RWPE2 (cell line): Measurements from ENCODE around the gene CLIC4.
A peak's percentile ranks its signal among the peaks of the same experiment; 100 is the strongest.

Experiments used
- ATAC-seq: fragments of 200-7000 bp; cut with Tn5 transposase; 3 replicates; pipeline ENCODE4 v1.9.1; 2021; ENCODE audit warnings: low read depth
- DNase-seq: peaks from one replicate; pipeline ENCODE4 v3.0.0-alpha.2; 2020; ENCODE audit warnings: low spot score
- H3K27ac ChIP-seq: fragments of 450-650 bp; 2 replicates; pipeline ENCODE4 v1.5.1; 2017; ENCODE audit warnings: mild to moderate bottlenecking; ENCODE audit not compliant: poor library complexity, severe bottlenecking
- H3K27me3 ChIP-seq: fragments of 250-450 bp; sonication (Bioruptor Pico); 2 replicates; pipeline ENCODE4 v1.5.1; 2021; ENCODE audit warnings: mild to moderate bottlenecking, moderate library complexity; ENCODE audit not compliant: insufficient read depth, poor library complexity, severe bottlenecking
- H3K36me3 ChIP-seq: fragments of 250-450 bp; sonication (Bioruptor Pico); 2 replicates; pipeline ENCODE4 v1.5.1; 2020; ENCODE audit warnings: low read depth, mild to moderate bottlenecking, moderate library complexity
- H3K4me1 ChIP-seq: fragments of 250-450 bp; sonication (Bioruptor Pico); 2 replicates; pipeline ENCODE4 v1.5.1; 2021; ENCODE audit warnings: mild to moderate bottlenecking, moderate library complexity; ENCODE audit not compliant: insufficient read depth, poor library complexity, severe bottlenecking
- H3K4me3 ChIP-seq: fragments of 250-450 bp; sonication (Bioruptor Pico); 2 replicates; pipeline ENCODE4 v1.5.1; 2021; ENCODE audit warnings: mild to moderate bottlenecking, moderate library complexity; ENCODE audit not compliant: severe bottlenecking
- H3K9me3 ChIP-seq: fragments of 250-450 bp; sonication (Bioruptor Pico); 2 replicates; pipeline ENCODE4 v1.5.1; 2021; ENCODE audit warnings: mild to moderate bottlenecking, moderate library complexity; ENCODE audit not compliant: severe bottlenecking
- CTCF ChIP-seq: fragments of 450-650 bp; IDR thresholded peaks from one replicate; pipeline ENCODE4 v1.5.1; 2017; ENCODE audit warnings: mild to moderate bottlenecking, moderate library complexity; ENCODE audit not compliant: poor library complexity, severe bottlenecking

The CLIC4 gene

GRCh38 chr1:24713736-24714135 is 31.5 kb upstream of the CLIC4 start:
- peak overlapping the region; percentile 72 for H3K27ac ChIP-seq
- H3K36me3 ChIP-seq, result no peaks in the 10 kb centered on the region
- no peaks in the 10 kb centered on the region for H3K27me3 ChIP-seq
- peaks cover 10% of the 10 kb centered on the region for H3K4me1 ChIP-seq
- ATAC-seq (no peak), DNase-seq (no peak)
- no peak overlapping the region for H3K4me3 ChIP-seq
- TF ChIP-seq CTCF, result no peak
- no peaks in the 10 kb centered on the region for H3K9me3 ChIP-seq

- ATAC-seq, result no peak
- H3K36me3 ChIP-seq, result no peaks in the 10 kb centered on the region
- H3K27ac ChIP-seq, result no peak overlapping the region
- H3K4me1 ChIP-seq, result peaks cover 21% of the 10 kb centered on the region
- no peaks in the 10 kb centered on the region for H3K9me3 ChIP-seq
- no peak for TF ChIP-seq CTCF
- H3K27me3 ChIP-seq, result no peaks in the 10 kb centered on the region
- DNase-seq, result no peak
- H3K4me3 ChIP-seq, result no peak overlapping the region
Measured at GRCh38 chr1:24714859-24715520, 30.3 kb upstream of the CLIC4 start.

GRCh38 chr1:24715658-24716057 is 29.6 kb upstream of the CLIC4 start:
- H3K4me3 ChIP-seq, result no peak overlapping the region
- no peak for ATAC-seq
- no peaks in the 10 kb centered on the region for H3K36me3 ChIP-seq
- no peaks in the 10 kb centered on the region for H3K9me3 ChIP-seq
- no peak overlapping the region for H3K27ac ChIP-seq
- no peak for TF ChIP-seq CTCF
- DNase-seq, result no peak
- peaks cover 26% of the 10 kb centered on the region for H3K4me1 ChIP-seq
- H3K27me3 ChIP-seq, result no peaks in the 10 kb centered on the region

GRCh38 chr1:24717887-24718650 is 27.2 kb upstream of the CLIC4 start:
- DNase-seq, result no peak
- ATAC-seq, result no peak
- Histone ChIP-seq H3K4me1 (peaks cover 31% of the 10 kb centered on the region), H3K4me3 (no peak overlapping the region), H3K36me3 (no peaks in the 10 kb centered on the region), H3K27me3 (no peaks in the 10 kb centered on the region), H3K9me3 (no peaks in the 10 kb centered on the region), H3K27ac (peak overlapping the region; percentile 79)
- no peak for TF ChIP-seq CTCF

DNA sequence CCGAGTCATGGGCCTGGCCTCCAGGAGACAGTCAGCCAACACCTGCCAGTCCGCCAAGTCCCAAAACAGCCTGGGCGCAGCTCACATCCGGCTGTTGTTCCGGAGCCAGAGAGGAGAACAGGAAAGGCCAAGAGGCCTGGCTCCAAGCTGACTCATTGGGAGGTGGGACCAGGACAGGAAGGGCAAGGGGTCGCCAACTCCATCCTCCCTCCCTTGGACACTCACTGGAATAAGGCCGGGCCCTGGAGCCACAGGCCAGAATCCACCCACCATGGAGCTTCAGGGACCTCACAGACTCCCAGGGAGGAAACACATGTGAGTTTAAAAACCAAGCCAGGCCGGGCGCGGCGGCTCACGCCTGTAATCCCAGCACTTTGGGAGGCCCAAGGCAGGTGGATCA is 25.1 kb upstream of the CLIC4 start:
- DNase-seq, result peak; percentile 70
- no peaks in the 10 kb centered on the region for H3K36me3 ChIP-seq
- TF ChIP-seq CTCF, result no peak
- no peaks in the 10 kb centered on the region for H3K27me3 ChIP-seq
- H3K27ac ChIP-seq, result peak overlapping the region; percentile 79
- H3K4me3 ChIP-seq, result no peak overlapping the region
- H3K9me3 ChIP-seq, result no peaks in the 10 kb centered on the region
- ATAC-seq, result peak; percentile 33; the same call in 1 of the 3 replicates
- peaks cover 35% of the 10 kb centered on the region for H3K4me1 ChIP-seq
